Suppressor macrophage (primary cell): ENCODE measurements around the gene TOPAZ1.

Experiments
- DNase-seq, 4 experiments: peaks; one replicate each; pipeline ENCODE4 v3.0.0-alpha.2; 2020 to 2022
- total RNA-seq, 17 experiments: gene quantifications; one replicate each; lab custom pipeline; 2026; ENCODE audit warnings: mixed read lengths in 6 of 17, inconsistent platforms in 3 of 17; lab: John Stamatoyannopoulos, UW

TOPAZ1 gene
- 0 to 2.6 (median 0) reads per million in 17 experiments for total RNA-seq

DNA sequence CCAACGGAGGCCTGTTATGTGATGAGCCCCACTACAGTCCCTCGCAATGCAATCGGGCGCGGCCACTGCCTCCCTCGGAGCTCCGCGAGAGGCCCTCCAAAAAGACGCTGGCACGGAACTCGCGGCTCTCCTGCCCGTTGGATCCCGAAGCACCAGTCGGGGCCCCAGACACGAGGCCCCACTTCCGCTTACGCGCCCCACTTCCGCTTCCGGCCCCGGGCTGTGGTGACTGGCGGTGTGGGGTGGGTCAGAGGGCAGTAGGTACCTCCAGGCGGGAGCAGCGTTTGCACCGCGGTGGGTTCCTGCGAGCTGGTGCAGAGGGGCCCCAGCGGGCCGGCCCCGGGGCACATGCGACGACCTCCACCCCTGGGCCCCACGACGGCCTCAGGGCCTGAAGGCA, at the start of gene TOPAZ1:
TOPAZ1 (plus strand) TSS at position 181 of the 400 bp plus-strand sequence; CDS start at position 349, 168 bp downstream.
- DNase-seq, result no peak

DNA sequence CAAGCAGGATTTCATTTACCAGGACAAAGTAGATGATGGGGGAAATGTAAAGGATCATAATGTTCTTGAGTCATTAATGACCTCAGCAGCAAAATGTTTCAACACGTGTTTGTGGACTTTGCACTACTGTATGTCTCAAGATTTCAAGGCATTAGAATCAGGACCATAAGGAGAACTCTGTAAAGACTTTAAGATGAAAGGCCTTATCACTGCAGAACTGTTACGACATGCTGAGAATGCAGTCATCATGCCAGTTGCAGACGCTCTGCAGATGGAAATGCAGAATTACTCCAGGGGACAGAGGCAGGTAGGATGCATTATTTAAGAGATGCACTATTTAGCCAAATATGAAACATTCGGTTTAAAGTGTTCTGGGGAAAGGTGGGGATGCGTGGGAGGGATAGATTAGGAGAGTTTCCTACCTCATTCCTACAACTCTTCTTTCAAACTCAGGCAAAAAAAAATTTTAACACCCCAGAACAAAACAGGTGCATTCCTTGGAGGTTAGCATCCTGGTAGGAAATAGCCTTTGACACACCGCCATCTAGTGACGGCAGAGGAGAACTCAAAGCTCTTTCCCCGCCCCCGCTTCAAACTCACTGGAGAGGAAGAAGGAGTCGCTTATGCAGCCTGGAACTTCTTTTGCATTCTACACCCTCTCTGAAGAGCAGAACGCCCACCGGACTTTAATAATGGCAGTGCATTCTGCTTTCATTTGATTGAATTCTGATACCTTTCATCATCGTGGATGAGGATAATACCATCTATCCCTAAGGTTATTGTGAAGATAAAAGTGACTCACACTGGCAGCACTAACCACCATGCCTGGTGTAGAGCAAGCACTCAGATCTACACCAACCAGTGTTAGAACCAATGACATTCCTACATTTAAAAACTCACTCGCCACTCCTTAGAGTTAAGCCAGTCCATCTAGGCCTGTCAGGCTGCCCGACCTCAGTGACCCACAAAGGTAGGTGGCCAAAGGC, 43.1 kb upstream of the TOPAZ1 start:
- DNase-seq, result peak; percentile 78 to 91 (median 83)

DNA sequence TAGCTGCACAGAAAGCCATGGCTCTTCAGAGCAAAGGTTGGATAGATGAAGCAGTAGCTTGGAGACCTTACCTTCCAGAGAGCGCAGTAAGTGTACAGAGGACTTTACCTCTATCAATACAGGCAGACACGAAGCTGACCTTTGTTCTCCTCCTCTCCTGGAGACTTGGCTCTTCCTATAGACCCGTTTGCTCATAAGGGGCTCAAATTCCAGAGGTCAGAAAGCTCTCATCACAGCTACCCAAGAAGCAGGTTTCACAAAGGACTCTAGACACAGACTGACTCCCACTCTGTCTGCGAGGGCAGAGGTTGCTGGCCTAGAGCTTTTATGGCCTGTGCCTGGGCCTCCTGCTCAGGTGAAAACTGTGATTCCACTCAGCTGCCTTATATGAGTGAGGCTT, 35.4 kb upstream of the TOPAZ1 start:
- DNase-seq, result no peak

DNA sequence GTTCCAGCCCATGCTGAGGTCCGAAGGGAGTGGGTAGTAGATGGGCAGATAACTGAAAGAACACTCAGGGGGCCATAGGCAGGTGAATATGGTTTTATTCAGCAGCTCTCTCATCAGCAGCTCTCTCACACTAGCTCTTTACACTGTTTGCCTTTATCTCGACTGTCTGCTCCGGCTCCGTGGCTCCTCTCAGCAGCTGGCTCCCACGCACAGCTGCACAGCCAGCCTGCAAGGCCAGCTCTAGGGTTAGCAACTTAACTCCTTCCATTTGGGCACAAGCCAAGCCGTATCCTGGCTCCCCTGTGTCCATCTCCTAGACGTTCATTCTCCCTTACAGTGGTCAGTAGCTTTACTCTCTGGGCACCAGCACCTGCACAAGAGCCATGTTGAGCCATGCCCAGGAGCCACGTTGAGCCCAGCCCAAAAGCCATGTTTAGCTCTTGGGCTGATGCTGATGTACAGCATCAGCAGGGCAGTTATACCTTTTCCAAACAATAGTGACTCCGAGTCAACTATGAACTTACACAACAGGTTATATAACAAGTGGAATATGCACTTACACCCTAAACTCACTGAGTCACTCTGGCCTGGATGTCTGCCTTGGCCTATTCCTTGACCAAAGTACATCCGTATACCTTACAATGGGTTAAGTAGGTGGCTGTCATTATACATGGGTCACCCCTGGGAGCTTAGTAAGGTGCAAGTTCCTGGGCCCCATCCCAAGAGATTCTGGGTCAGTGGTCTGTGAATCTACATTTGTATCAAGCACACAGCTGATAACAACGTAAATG, 34.6 kb upstream of the TOPAZ1 start:
- no peak for DNase-seq

DNA sequence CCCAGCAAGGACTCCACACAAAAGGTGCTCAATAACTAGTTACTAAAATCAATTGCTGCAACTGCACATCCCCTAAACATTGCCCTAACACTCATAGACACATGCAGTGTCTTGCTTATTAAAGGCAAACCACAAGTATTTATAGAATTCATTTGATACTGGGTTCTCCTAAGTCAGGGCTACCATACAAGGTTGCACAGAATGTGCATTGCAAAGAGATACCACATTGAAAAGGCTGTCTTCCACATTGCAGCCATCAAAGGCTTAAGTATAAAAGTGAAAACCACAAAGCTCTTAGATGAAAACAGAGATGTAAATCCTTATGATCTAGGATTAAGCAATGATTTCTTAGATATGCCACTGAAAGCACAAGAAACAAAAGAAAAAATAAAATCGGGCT, 33.6 kb upstream of the TOPAZ1 start:
- DNase-seq, result no peak

DNA sequence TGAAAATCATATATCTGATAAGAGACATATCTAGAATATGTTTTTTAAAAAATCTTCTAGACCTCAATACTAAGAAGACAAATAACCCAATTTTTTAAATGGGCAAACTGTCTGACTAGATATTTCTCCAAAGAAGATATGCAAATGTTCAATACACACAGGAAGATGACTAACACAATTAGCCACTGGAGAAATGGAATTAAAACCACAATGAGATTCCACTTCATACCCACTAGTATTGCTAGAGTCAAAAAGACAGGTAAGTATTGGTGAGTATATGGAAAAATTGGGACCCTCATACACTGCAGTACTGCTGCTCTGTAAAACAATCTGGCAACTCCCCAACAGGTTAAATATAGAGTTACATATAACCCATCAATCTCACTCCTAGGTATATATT, 33.1 kb upstream of the TOPAZ1 start:
- DNase-seq, result no peak

DNA sequence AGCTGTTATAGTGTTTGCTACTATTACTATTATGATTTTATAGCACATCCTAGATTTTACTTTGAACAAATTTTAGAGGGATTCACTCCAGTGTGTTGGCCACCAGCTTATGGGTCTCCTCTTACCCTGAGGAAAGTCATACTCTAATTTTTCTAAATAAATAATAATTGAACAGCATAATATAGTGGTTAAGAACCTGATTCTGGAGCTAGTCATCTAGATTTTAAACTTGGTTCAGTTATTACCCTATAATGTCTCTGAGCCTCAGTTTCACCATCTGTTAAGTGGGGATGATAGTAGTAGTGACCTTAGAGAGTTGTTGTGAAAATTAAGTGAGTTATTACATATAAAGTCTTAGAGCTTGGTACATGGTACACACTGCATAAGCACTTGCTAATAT, 30.7 kb upstream of the TOPAZ1 start:
- no peak for DNase-seq

DNA sequence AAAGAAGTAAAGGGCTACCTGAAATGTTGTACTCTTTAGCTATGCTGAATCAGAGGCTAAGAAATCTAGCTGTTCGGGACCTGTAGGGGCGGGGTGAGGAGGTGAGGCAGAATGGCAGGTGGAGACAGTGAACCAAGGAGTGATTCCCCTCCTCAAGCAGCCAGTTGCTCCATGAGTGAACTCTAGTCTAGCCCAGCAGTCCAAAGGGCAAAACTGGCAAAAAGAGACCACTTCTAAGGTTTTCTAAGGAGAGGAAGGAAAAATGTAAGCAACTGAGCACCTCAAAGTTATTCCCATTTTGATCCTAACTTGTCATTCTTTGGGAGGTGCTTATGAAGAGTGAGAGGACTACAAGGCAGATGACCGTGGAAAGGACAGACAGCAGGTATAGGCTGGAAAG, 19.3 kb upstream of the TOPAZ1 start:
- no peak for DNase-seq

DNA sequence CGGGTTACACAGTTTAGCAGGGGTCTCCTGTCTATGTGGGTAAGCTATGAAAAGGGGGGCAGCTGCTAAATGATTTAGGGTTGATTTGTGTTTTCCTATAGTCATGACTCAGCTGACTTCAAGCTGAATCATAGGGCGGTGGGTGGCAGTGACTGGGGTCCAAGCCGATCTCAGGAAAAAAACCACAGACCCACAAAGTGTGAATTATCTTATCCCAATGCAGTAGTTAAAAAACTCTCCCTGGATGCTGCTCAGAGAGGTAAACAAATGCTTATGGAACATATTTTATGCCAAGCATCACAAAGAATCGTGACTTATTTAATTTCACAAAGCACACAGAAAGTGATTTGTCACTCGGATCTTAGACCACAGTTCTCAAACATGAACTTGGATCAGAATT, 18.4 kb upstream of the TOPAZ1 start:
- DNase-seq, result no peak

DNA sequence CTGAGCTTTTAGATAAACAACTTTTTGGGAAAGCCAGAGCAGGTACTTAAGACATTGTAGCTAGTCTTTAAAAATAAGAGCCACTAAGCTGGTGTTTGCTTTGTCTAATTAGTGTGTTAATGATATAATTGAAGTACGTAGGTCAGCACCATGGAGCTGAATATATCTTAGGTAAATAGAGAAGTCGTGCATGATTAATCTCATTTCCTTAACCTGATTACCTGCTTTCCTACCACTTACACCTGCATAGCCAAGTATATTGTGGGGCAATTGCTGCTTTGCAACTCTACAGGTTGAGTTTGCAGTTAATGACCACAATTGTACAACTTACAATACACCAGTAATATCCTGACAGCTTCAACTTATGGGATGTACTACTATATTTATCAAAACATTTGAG, 17.6 kb upstream of the TOPAZ1 start:
- no peak for DNase-seq

DNA sequence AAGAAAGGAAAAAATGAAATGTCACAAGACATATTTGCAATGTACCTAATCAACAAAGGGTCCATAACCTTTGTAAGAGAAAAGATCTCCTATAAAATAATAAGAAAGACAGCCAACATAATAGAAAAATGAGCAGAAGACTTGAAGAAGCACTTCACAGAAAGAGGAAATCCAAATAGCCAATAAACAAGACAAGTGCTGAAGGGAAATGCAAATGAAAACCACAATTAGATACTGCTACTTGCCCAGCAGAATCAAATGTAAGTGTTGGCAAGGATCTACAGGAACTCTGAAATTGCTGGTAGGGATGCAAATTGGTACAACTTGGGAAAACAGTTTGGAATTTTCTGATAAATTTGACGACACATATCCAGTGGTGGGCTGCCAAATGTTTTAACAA, 15.1 kb upstream of the TOPAZ1 start:
- peak in 2 of 4 experiments; percentile 5 to 30 for DNase-seq

DNA sequence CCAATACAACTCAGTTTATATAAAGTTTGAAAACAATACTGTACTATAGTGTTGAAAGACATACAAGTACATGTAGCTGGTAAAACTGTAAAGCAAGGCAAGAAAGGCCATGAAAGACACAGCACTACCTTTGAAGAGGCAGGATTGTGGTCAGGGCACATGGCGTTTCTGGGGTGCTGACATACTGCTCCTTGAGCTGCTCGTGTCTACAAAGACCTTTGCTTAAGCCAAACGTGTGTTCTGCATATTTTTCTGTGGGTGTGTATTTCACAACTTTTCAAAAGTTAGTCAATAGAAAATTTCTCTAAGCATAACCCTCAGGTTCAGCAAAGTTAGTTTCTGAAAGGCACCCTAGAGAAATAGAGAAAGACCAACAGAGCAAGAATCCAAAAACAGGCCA, 14.1 kb upstream of the TOPAZ1 start:
- DNase-seq, result peak; percentile 49 to 80 (median 76)

DNA sequence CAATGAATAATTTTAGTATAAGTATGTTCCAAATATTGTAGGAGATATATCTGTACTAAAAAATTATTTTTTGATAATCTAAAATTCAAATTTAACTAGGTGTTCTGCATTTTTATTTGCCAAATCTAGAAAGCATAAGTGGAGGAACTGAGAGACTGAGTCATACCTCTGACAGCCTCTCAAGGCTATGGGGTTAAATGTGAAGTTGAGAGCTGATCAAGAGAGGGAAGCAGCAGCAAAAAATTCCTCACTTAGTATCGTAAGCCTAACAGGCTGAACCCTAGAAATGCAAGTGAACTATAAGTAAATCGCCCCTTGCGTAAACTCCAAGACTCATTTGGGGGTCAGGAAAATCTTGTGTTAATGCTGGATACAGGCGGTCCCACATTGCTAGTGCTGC, 12.8 kb upstream of the TOPAZ1 start:
- peak; percentile 9 to 59 (median 47) for DNase-seq

DNA sequence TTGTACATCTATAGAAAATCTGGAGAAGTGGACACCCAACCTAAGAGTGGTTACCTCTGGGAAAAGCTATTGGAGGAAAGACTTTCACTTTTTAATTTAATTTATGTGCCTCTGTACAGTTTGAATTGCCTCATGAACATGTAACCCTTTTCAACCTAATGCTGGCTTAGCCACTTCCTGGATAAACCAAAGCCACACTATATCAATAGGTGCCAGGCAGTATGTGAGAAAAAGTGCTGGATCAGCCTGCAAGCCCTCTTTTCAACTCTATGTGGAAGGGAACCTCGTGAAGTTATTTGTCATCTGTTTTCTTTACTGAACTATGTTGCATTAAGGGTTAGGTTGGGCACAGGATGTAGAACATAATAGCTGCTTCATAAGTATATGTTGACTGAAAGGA, 9.3 kb upstream of the TOPAZ1 start:
- DNase-seq, result peak; percentile 2 to 49 (median 23)

DNA sequence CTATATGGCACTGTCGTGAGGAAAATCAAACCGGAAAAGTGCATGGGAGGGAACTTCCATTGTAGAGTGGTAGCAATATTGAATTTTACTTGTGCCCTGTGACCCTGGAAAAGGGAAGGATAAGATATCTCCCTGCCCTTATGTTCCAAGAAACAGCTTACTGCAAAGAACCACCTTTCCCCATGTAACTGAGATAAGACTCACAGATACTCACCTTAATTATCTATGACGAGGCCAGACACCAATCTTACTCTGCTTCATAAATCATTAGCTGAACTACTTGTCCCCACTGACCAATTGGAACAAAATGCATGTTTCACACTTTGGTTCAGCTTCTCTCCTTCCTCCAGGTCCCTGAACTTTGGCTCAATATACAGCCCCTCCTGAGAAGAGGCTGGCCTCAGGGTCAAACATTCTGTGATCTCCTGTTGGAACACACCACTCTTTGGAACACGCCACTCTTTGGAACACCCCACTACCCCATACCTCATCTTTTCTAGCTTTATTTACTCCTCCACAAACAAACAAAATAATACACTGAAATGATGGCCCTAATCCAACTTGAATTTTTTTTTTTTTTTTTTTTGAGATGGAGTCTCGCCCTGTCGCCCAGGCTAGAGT, 6.9 kb upstream of the TOPAZ1 start:
- no peak for DNase-seq

DNA sequence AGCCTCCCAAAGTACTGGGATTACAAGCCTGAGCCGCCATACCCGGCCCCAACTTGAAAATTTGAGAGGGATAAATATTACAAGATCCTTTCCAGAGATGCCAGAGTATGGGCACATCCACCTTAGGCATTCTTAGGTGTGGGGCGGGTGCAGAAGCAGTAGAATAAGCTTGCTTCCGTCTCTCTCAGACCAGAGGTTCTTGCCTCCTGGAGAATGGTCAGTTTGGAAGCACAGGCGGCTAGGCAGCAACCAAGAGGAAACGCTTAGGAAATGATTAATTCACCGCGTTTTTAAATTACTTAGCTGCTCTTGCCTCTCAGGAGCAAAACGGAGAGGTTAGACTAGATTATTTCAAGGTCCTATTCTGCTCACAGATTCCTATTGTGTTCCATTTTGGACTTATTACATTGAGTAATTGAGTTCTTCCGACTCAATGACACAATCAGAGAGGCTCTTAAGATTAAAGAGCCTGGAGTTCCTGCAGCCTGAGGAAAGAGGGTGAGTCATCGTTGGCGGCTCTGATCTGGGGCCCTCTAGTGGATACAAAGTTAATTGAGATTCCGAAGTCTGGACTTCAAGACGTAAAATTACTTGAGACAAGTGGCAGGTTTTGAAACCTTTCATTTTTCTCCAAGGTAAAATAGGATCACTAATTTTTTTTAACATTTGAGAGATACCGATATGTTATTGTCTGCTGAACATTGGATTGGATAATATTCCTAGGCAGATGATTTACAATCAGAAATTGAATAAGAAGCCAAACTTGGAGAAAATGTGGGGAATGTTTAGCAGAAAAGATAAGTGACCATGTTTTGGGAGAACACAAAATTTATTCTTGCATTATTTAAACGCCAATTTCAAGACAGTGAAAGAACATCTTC, 5.8 kb upstream of the TOPAZ1 start:
- DNase-seq, result peak; percentile 85 to 91 (median 86)

DNA sequence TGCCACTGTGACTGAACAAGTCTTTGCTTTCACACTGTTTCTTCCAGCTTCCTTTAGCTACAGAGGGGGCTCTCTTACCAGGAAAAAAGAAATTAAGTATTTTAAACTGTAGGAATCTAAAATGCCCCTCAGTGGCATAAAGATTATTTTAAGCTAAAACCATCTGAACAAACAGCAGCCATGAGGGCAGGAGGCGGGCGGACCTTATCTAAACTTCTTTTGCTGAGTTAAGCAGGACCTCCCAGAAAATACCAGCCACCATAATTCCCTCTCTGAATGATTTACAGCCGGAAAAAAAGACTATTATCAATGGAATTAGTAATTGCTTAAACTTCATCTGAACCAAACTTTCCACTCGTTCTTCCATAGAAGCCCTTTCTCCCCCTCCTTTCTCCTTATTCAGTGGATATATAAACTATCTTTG, 5.2 kb upstream of the TOPAZ1 start:
- no peak for DNase-seq

DNA sequence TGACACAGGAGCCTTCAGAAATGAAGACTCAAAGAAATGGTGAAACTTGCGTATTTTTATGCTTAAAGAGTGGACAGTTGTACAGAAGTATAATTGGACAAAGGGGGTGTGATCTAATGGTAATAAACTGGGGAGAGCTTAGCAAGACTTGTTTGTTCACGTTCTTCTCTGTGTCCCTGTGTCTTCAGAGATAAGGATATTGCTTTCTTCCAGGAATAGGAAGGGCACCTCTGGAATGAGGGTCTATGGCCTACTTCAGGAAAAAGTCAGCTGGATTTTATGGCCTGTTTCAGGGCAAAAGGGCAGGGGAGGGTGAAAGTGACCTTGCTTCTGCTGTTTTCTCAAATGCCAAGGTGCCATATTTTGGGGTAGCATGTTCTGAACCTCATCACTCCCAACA, 4.5 kb upstream of the TOPAZ1 start:
- DNase-seq, result no peak

DNA sequence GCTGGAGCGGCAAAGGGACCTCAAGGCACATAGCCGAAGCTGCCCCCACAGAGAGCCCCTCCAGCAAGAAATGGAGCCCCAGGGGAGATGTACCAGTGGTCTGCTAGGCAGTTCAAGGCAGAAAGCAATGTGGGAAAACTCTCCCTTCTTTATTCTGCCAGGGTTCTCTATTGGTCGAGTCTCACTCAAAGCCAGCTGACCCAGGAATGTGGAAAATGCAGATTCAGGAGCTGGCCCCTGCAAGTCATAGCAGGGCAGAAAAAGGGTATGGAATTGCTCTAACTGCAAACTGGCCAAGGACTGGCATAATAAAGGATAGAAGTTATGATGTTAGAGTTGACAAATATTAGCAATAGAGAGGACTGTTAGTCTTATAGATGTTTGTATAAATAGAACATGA, 4.0 kb upstream of the TOPAZ1 start:
- no peak for DNase-seq

DNA sequence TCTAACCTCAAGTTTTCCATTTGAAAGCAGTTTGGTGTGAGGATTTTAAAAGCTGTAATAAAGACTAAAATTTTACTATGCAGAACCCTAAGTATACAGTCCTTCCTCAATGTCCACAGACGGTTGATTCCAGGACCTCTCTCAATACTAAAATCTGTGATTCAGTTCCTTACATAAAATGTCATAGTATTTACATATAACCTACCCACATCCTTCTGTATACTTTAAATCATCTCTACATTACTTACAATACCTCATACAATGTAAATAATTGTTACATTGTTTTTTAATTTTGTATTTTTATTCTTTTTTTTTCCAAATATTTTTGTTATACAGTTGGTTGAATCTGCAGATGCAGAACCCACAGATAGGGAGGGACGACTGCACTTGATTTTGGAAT, 2.8 kb upstream of the TOPAZ1 start:
- DNase-seq, result no peak

DNA sequence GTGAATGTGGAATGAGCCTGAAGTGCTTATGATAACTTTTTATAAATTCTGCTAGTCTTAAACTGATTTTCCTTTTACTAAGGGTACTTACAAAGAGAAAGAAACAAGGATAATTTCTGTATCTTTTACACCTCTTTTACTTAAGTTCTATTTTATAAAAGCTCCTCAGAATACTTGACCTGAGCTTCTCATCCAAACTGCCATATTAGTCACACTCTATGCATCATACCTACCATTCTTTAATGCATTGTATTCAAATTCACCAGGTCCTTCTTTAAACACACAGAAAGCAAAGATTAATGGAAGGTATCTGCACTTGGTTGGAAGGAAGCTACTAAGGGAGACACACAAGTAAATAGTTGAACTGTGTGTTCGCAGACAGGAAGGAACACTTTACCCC, 1.6 kb upstream of the TOPAZ1 start:
- DNase-seq, result no peak

DNA sequence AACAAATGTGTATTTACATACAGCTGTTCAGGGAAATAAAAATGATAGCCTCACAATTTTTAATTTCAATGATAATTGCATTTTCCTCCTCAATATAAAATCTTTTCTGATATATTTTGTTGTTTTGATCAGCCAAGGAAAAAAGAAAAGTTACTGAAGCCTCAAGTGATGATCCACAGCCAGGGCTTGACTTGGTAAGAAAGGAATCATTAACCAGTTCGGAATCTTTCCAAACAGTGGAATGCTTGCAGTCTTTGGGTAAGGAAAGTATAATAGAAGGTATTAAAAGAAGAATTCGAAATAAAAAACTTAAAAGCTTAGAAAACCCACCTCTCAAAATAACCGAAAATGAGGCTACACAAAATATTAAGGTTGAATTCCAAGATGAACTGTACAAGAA, 1.0 kb downstream of the TOPAZ1 start:
- DNase-seq, result no peak
